A549 (cell line): ENCODE measurements around the gene PCDH9. TPM values are rescaled to one million over a fixed set of nuclear protein-coding genes. Genes with fewer than 3 reads are reported as not detected.

Source experiments
- ATAC-seq, 2 experiments: fragments of 200-7000 bp in 1 of 2; fragments of >200 bp in 1 of 2; cut with Nextera tagmentation in 1 of 2; cut with Tn5 transposase in 1 of 2; 3 replicates each; pipeline versions ENCODE4 v1.8.0 to v1.9.1; 2018 to 2020; ENCODE audit warnings: mild to moderate bottlenecking in 1 of 2, moderate library complexity in 1 of 2
- CTCF ChIA-PET: fragments of 300-600 bp; sonication (Branson Sonifier 250); formaldehyde crosslinking; extraction: SDS; loops from one replicate; lab custom pipeline; 2021; ENCODE audit warnings: antibody characterized with exemption, inconsistent platforms; lab: Yijun Ruan, JAX
- POLR2A ChIA-PET: fragments of 350-600 bp; formaldehyde crosslinking; extraction: SDS; loops from one replicate; lab custom pipeline; 2021; ENCODE audit warnings: antibody characterized with exemption, inconsistent platforms; lab: Yijun Ruan, JAX
- DNase-seq, 2 experiments: peaks; one replicate each; pipeline versions ENCODE4 v3.0.0 to v3.0.0-alpha.2; 2011 to 2016; ENCODE audit warnings: low read depth in 1 of 2, low spot score in 1 of 2
- FAIRE-seq: peaks from 2 replicates; lab custom pipeline; 2011; peaks lifted over from hg19 to GRCh38; lab: Jason Lieb, UNC
- H3K27ac ChIP-seq, 2 experiments: fragments of >200 bp; sonication (Bioruptor Twin); formaldehyde crosslinking; 3 replicates each; pipeline ENCODE4 v1.5.1; 2016 to 2017
- H3K4me1 ChIP-seq: fragments of >200 bp; sonication (Bioruptor Twin); formaldehyde crosslinking; 3 replicates; pipeline ENCODE4 v1.6.1; 2016
- H3K4me2 ChIP-seq: fragments of >200 bp; sonication (Bioruptor Twin); formaldehyde crosslinking; 3 replicates; pipeline ENCODE4 v1.6.1; 2016
- H3K4me3 ChIP-seq: fragments of >200 bp; sonication (Bioruptor Twin); formaldehyde crosslinking; 3 replicates; pipeline ENCODE4 v1.5.1; 2016
- H3K9me3 ChIP-seq: fragments of >200 bp; sonication (Bioruptor Twin); formaldehyde crosslinking; 3 replicates; pipeline ENCODE4 v1.6.1; 2016
- ATOH8 ChIP-seq: fragments of 250-450 bp; sonication (Bioruptor Pico); IDR thresholded peaks from 2 replicates; pipeline ENCODE4 v1.5.0; 2020; ENCODE audit warnings: low read depth, mild to moderate bottlenecking, moderate library complexity
- CBX2 ChIP-seq: fragments of 200-600 bp; sonication (generic); IDR thresholded peaks from 2 replicates; pipeline ENCODE4 v1.6.1; 2016; ENCODE audit warnings: low read depth, mild to moderate bottlenecking, borderline replicate concordance
- CEBPB ChIP-seq, 2 experiments: fragments of >200 bp in 1 of 2; sonication (Bioruptor Twin) in 1 of 2; formaldehyde crosslinking in 1 of 2; IDR thresholded peaks; 2 replicates each; pipeline ENCODE4 v1.6.1; 2012 to 2016
- EHF ChIP-seq: fragments of 250-450 bp; sonication (Bioruptor Pico); IDR thresholded peaks from 2 replicates; pipeline ENCODE4 v1.5.0; 2020; ENCODE audit warnings: mild to moderate bottlenecking
- ESRRA ChIP-seq: fragments of 150-350 bp; IDR thresholded peaks from 2 replicates; pipeline ENCODE4 v1.6.1; 2014; ENCODE audit warnings: mild to moderate bottlenecking, low read length, borderline replicate concordance
- HES2 ChIP-seq: fragments of >200 bp; sonication (Bioruptor Twin); formaldehyde crosslinking; IDR thresholded peaks from 2 replicates; pipeline ENCODE4 v1.6.1; 2016
- HEYL ChIP-seq: fragments of 250-450 bp; sonication (Bioruptor Pico); IDR thresholded peaks from 2 replicates; pipeline ENCODE4 v1.8.0; 2021; ENCODE audit warnings: mild to moderate bottlenecking, moderate library complexity
- HOXB13 ChIP-seq: fragments of 250-450 bp; sonication (Bioruptor Pico); IDR thresholded peaks from 2 replicates; pipeline ENCODE4 v1.5.0; 2020; ENCODE audit warnings: low read depth, mild to moderate bottlenecking, moderate library complexity
- JUN ChIP-seq, 2 experiments: fragments of >200 bp; sonication (Bioruptor Twin); formaldehyde crosslinking; IDR thresholded peaks; 2 replicates in 1 of 2; 3 replicates in 1 of 2; pipeline ENCODE4 v1.6.1; 2016 to 2017
- JUNB ChIP-seq: fragments of >200 bp; sonication (Bioruptor Twin); formaldehyde crosslinking; IDR thresholded peaks from 2 replicates; pipeline ENCODE4 v1.6.1; 2016
- POLR2A ChIP-seq: IDR thresholded peaks from 2 replicates; pipeline ENCODE4 v1.6.1; 2012; ENCODE audit warnings: mild to moderate bottlenecking, low read length
- POLR2AphosphoS2 ChIP-seq: conservative IDR thresholded peaks from 2 replicates; pipeline ENCODE4 v1.6.1; 2012; ENCODE audit warnings: low read length, improper control_type of control experiment, inconsistent platforms
- RAD21 ChIP-seq, 2 experiments: fragments of >200 bp in 1 of 2; sonication (Bioruptor Twin) in 1 of 2; formaldehyde crosslinking in 1 of 2; IDR thresholded peaks in 1 of 2; conservative IDR thresholded peaks in 1 of 2; 2 replicates in 1 of 2; 3 replicates in 1 of 2; pipeline ENCODE4 v1.6.1; 2012 to 2018; ENCODE audit warnings: inconsistent platforms in 1 of 2
- ZC3H11A ChIP-seq: fragments of 450-650 bp; IDR thresholded peaks from 2 replicates; pipeline ENCODE4 v1.6.1; 2014; ENCODE audit warnings: antibody characterized with exemption, mild to moderate bottlenecking
- ZFP36 ChIP-seq: fragments of 450-650 bp; IDR thresholded peaks from 2 replicates; pipeline ENCODE4 v1.6.1; 2014; ENCODE audit warnings: borderline replicate concordance; ENCODE audit not compliant: partially characterized antibody
- WGBS: methylation state at CpG from one replicate; pipeline ENCODE4 v1.1.6; 2017; ENCODE audit errors: missing lambda C conversion rate; 5-methylcytosine and 5-hydroxymethylcytosine counted together
- polyA plus RNA-seq, 4 experiments: library from polyadenylated mRNA; depleted of rRNA in 3 of 4; stranded (reverse); fragments of >200 nt; fragmentation: RNase III in 1 of 4; extraction: RNeasy Plus Mini Kit Qiagen cat#74134 plus additional on column Dnase treatment in 1 of 4; gene quantifications; 2 replicates in 3 of 4; 3 replicates in 1 of 4; pipeline ENCODE4 v1.2.3, GENCODE V29; 2011 to 2017
- TF ChIP-seq, protein P1 (sequence below): IDR thresholded peaks from 2 replicates; pipeline ENCODE4 v1.6.1; 2012
- TF ChIP-seq, protein P2 (sequence below): fragments of 150-350 bp; IDR thresholded peaks from 2 replicates; pipeline ENCODE4 v1.6.1; 2014; ENCODE audit warnings: low read depth, mild to moderate bottlenecking, low read length
- TF ChIP-seq, protein P3 (sequence below): IDR thresholded peaks from 2 replicates; pipeline ENCODE4 v1.6.1; 2012; ENCODE audit warnings: low read depth, borderline replicate concordance
- TF ChIP-seq, protein P4 (sequence below): fragments of 450-650 bp; IDR thresholded peaks from 2 replicates; pipeline ENCODE4 v1.6.1; 2014; ENCODE audit warnings: antibody characterized with exemption

Gene PCDH9
- polyA plus RNA-seq, 2 of the 4 experiments (the other 2 are of a cell fraction), result 16.0 to 29.5 TPM

DNA sequence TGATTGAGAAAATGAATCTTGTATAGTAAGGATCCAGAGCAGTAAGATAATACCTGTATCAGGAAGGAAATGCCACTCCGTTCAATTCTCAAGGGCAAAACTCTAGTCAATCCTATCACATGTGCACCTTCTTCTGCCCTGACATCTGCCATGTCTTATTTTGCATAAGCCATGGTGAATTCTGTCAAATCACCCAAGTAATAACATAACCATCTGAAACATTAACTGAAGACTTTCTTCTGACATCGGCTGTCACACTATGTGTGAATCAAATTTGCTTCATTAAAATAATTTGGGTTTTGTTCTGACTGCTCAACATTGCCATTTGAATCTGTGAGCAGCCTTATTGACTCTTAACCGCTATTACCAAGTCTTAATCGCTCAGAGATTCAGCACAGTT lies 91.2 kb downstream of the PCDH9 start:
- Histone ChIP-seq H3K4me2 (0 out of 3 replicates have a peak overlapping the region, but pooled peaks have one; percentile 49), H3K27ac (peak overlapping the region; percentile 11 to 30; a peak in 3 of 6 replicates), H3K4me3 (no peak overlapping the region), H3K9me3 (no peaks in the 10 kb centered on the region), H3K4me1 (peaks cover 56% of the 10 kb centered on the region)
- no peak for TF ChIP-seq POLR2AphosphoS2
- TF ChIP-seq RAD21 (conservative IDR thresholded peaks at IDR 0.05 in 1 of 2, IDR thresholded peaks at IDR 0.05 in 1 of 2), result no peak
- no peak for TF ChIP-seq EHF (CRISPR knock-in tag)
- TF ChIP-seq, protein P1, sequence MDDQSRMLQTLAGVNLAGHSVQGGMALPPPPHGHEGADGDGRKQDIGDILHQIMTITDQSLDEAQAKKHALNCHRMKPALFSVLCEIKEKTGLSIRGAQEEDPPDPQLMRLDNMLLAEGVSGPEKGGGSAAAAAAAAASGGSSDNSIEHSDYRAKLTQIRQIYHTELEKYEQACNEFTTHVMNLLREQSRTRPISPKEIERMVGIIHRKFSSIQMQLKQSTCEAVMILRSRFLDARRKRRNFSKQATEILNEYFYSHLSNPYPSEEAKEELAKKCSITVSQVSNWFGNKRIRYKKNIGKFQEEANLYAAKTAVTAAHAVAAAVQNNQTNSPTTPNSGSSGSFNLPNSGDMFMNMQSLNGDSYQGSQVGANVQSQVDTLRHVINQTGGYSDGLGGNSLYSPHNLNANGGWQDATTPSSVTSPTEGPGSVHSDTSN, result no peak
- no peak for TF ChIP-seq HEYL (CRISPR knock-in tag)
- TF ChIP-seq, protein P2, sequence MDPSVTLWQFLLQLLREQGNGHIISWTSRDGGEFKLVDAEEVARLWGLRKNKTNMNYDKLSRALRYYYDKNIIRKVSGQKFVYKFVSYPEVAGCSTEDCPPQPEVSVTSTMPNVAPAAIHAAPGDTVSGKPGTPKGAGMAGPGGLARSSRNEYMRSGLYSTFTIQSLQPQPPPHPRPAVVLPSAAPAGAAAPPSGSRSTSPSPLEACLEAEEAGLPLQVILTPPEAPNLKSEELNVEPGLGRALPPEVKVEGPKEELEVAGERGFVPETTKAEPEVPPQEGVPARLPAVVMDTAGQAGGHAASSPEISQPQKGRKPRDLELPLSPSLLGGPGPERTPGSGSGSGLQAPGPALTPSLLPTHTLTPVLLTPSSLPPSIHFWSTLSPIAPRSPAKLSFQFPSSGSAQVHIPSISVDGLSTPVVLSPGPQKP, result no peak
- ATAC-seq (no peak), FAIRE-seq (no peak), DNase-seq (no peak)
- ChIA-PET CTCF (no interaction called here), POLR2A (no interaction called here)
- WGBS, result 91% methylated on average over 4 of the region's 4 CpGs

DNA sequence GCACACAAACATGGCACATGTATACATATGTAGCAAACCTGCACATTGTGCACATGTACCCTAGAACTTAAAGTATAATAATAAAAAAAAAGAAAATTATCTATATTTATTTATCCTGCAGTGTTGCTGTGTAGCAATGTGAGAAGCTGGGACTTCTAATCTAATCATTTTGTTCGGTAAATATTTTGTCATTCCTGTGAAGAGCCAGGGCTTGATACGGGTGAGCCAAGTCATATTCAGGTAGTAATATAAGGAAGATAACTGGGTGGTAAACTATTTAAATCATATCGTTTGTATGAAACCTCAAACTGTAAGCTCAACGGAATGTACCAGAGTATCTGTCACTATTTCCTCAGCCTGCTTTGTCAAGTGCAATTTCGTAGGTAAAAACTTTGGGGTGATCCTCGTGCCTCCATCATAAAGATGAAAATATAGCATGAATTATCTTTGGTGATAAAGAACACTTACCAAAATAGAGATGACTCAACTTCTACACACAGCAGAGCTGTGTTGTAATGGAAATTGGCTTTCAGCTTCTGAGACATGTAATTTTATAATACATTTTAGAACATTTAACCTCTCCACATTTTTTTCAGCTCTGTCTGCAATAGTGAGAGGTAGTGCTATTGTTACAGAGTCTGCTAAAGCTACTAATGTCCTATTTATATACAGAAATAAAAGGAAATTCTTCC lies 92.9 kb downstream of the PCDH9 start:
- TF ChIP-seq HOXB13, result no peak
- no peak for TF ChIP-seq ESRRA
- no peak for TF ChIP-seq ZFP36
- no peak for TF ChIP-seq POLR2A
- TF ChIP-seq JUN (IDR thresholded peaks at IDR 0.05), result no peak
- TF ChIP-seq, protein P3, sequence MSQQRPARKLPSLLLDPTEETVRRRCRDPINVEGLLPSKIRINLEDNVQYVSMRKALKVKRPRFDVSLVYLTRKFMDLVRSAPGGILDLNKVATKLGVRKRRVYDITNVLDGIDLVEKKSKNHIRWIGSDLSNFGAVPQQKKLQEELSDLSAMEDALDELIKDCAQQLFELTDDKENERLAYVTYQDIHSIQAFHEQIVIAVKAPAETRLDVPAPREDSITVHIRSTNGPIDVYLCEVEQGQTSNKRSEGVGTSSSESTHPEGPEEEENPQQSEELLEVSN, result no peak
- no peak for TF ChIP-seq POLR2AphosphoS2
- TF ChIP-seq CBX2, result no peak
- TF ChIP-seq ATOH8, result no peak
- no peak for TF ChIP-seq ZC3H11A
- TF ChIP-seq HES2, result no peak
- TF ChIP-seq, protein P4, sequence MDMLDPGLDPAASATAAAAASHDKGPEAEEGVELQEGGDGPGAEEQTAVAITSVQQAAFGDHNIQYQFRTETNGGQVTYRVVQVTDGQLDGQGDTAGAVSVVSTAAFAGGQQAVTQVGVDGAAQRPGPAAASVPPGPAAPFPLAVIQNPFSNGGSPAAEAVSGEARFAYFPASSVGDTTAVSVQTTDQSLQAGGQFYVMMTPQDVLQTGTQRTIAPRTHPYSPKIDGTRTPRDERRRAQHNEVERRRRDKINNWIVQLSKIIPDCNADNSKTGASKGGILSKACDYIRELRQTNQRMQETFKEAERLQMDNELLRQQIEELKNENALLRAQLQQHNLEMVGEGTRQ, result no peak
- TF ChIP-seq JUNB, result no peak
- Histone ChIP-seq H3K9me3 (no peaks in the 10 kb centered on the region), H3K27ac (peak overlapping the region; percentile 50 to 63), H3K4me1 (peaks cover 60% of the 10 kb centered on the region), H3K4me3 (no peak overlapping the region), H3K4me2 (peak overlapping the region; percentile 27)
- ATAC-seq (no peak), FAIRE-seq (no peak), DNase-seq (no peak)
- ChIA-PET POLR2A (no interaction called here), CTCF (no interaction called here)
- WGBS, result 57% methylated on average over 6 of the region's 6 CpGs

- peak; percentile 56 to 69; a peak in 3 of 6 replicates for ATAC-seq
- POLR2A ChIA-PET, result no interaction called here
Observed at GRCh38 chr13:67136157-67136556, 94.0 kb downstream of the PCDH9 start.

More at GRCh38 chr13:67136157-67136556, 94.0 kb downstream of the PCDH9 start:
- CTCF ChIA-PET, result no interaction called here
- Histone ChIP-seq H3K27ac (peak overlapping the region; percentile 61 to 74), H3K4me1 (peaks cover 60% of the 10 kb centered on the region), H3K4me2 (peak overlapping the region; percentile 88)
- peak in 1 of 2 experiments; percentile 49 for DNase-seq
- WGBS, result 74% methylated on average over 5 of the region's 5 CpGs
- TF ChIP-seq EHF (CRISPR knock-in tag), result no peak
- 0 out of 4 replicates have a peak, but pooled peaks of 1 of the 2 experiments have one; percentile 37 for TF ChIP-seq CEBPB (IDR thresholded peaks at IDR 0.05)
- TF ChIP-seq, all 56 proteins: peak for 1
- no peaks in the 10 kb centered on the region for H3K9me3 ChIP-seq
- no peak overlapping the region for H3K4me3 ChIP-seq
- FAIRE-seq, result no peak
